Liver (tissue), 3 donors: Measurements from ENCODE around the gene PRDM5.

Experiments used
- EGR1 ChIP-seq, 2 donors: IDR thresholded peaks; 2 replicates each; pipeline ENCODE4 v1.6.1; 2016 to 2018; ENCODE audit warnings: antibody characterized with exemption in 2 of 2, low read depth in 2 of 2
- FOXA1 ChIP-seq: IDR thresholded peaks from 2 replicates; pipeline ENCODE4 v1.6.1; 2016; ENCODE audit warnings: antibody characterized with exemption
- GABPA ChIP-seq, 2 donors: IDR thresholded peaks in 1 of 2; conservative IDR thresholded peaks in 1 of 2; 2 replicates each; pipeline ENCODE4 v1.6.1; 2016; ENCODE audit warnings: antibody characterized with exemption in 2 of 2, mild to moderate bottlenecking in 1 of 2, moderate library complexity in 1 of 2
- HNF4A ChIP-seq, 2 donors: conservative IDR thresholded peaks; 2 replicates each; pipeline ENCODE4 v1.6.1; 2016; ENCODE audit warnings: antibody characterized with exemption in 2 of 2, mild to moderate bottlenecking in 2 of 2
- JUND ChIP-seq, 2 donors: IDR thresholded peaks; 2 replicates each; pipeline ENCODE4 v1.6.1; 2016; ENCODE audit warnings: antibody characterized with exemption in 2 of 2
- RAD21 ChIP-seq, 2 donors: IDR thresholded peaks; 2 replicates each; pipeline ENCODE4 v1.6.1; 2016; ENCODE audit warnings: antibody characterized with exemption in 2 of 2, mild to moderate bottlenecking in 2 of 2
- TAF1 ChIP-seq: conservative IDR thresholded peaks from 2 replicates; pipeline ENCODE4 v1.6.1; 2016; ENCODE audit warnings: antibody characterized with exemption, mild to moderate bottlenecking
- YY1 ChIP-seq: IDR thresholded peaks from 2 replicates; pipeline ENCODE4 v1.6.1; 2016; ENCODE audit warnings: antibody characterized with exemption, mild to moderate bottlenecking
- TF ChIP-seq, protein P1 (sequence below): fragments of 150-350 bp; IDR thresholded peaks from 2 replicates; pipeline ENCODE4 v1.5.1; 2017; ENCODE audit warnings: improper control_type of control experiment, low read depth, low read length; ENCODE audit not compliant: missing input control
- TF ChIP-seq, protein P2 (sequence below): IDR thresholded peaks from 2 replicates; pipeline ENCODE4 v1.6.1; 2016; ENCODE audit warnings: antibody characterized with exemption, mild to moderate bottlenecking
- TF ChIP-seq, protein P3 (sequence below): IDR thresholded peaks from 2 replicates; pipeline ENCODE4 v1.6.1; 2016; ENCODE audit warnings: antibody characterized with exemption
- TF ChIP-seq, protein P4 (sequence below): IDR thresholded peaks from 2 replicates; pipeline ENCODE4 v1.6.1; 2016; ENCODE audit warnings: antibody characterized with exemption
- TF ChIP-seq, protein P5 (sequence below): IDR thresholded peaks from 2 replicates; pipeline ENCODE4 v1.6.1; 2016; ENCODE audit warnings: antibody characterized with exemption
- donor health status: healthy.
- donor health status: healthy.

DNA sequence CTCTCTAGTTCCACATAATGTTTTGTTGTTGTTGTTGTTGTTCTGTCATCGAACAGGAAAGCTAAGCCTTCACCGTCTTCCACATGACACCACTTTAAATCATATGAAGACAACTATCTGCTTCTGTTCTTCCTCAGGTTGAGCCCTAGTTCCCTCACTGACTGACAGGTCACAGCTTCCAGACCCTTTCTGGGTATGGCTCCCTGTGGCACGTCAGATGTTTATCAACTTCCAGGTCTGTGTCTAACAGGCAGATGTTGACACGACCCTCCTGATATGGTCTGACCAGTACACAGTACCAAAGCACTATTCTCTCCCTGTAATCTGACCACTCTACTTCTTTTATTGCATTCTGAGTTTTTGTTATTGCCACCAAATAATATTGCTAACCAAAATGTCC, 51.4 kb downstream of the PRDM5 start:
- TF ChIP-seq, protein P1, sequence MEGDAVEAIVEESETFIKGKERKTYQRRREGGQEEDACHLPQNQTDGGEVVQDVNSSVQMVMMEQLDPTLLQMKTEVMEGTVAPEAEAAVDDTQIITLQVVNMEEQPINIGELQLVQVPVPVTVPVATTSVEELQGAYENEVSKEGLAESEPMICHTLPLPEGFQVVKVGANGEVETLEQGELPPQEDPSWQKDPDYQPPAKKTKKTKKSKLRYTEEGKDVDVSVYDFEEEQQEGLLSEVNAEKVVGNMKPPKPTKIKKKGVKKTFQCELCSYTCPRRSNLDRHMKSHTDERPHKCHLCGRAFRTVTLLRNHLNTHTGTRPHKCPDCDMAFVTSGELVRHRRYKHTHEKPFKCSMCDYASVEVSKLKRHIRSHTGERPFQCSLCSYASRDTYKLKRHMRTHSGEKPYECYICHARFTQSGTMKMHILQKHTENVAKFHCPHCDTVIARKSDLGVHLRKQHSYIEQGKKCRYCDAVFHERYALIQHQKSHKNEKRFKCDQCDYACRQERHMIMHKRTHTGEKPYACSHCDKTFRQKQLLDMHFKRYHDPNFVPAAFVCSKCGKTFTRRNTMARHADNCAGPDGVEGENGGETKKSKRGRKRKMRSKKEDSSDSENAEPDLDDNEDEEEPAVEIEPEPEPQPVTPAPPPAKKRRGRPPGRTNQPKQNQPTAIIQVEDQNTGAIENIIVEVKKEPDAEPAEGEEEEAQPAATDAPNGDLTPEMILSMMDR: no peak
- no peak for TF ChIP-seq RAD21 (IDR thresholded peaks at IDR 0.05)
- TF ChIP-seq, protein P2, sequence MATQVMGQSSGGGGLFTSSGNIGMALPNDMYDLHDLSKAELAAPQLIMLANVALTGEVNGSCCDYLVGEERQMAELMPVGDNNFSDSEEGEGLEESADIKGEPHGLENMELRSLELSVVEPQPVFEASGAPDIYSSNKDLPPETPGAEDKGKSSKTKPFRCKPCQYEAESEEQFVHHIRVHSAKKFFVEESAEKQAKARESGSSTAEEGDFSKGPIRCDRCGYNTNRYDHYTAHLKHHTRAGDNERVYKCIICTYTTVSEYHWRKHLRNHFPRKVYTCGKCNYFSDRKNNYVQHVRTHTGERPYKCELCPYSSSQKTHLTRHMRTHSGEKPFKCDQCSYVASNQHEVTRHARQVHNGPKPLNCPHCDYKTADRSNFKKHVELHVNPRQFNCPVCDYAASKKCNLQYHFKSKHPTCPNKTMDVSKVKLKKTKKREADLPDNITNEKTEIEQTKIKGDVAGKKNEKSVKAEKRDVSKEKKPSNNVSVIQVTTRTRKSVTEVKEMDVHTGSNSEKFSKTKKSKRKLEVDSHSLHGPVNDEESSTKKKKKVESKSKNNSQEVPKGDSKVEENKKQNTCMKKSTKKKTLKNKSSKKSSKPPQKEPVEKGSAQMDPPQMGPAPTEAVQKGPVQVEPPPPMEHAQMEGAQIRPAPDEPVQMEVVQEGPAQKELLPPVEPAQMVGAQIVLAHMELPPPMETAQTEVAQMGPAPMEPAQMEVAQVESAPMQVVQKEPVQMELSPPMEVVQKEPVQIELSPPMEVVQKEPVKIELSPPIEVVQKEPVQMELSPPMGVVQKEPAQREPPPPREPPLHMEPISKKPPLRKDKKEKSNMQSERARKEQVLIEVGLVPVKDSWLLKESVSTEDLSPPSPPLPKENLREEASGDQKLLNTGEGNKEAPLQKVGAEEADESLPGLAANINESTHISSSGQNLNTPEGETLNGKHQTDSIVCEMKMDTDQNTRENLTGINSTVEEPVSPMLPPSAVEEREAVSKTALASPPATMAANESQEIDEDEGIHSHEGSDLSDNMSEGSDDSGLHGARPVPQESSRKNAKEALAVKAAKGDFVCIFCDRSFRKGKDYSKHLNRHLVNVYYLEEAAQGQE: no peak
- no peak for TF ChIP-seq JUND (IDR thresholded peaks at IDR 0.05)
- TF ChIP-seq EGR1 (IDR thresholded peaks at IDR 0.05; ENCODE audit: low read depth in 2 of 2): no peak
- no peak for TF ChIP-seq YY1
- no peak for TF ChIP-seq FOXA1
- TF ChIP-seq, protein P3, sequence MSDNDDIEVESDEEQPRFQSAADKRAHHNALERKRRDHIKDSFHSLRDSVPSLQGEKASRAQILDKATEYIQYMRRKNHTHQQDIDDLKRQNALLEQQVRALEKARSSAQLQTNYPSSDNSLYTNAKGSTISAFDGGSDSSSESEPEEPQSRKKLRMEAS: no peak
- TF ChIP-seq, protein P4, sequence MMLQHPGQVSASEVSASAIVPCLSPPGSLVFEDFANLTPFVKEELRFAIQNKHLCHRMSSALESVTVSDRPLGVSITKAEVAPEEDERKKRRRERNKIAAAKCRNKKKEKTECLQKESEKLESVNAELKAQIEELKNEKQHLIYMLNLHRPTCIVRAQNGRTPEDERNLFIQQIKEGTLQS: no peak
- no peak for TF ChIP-seq HNF4A (conservative IDR thresholded peaks at IDR 0.05)
- no peak for TF ChIP-seq GABPA (IDR thresholded peaks at IDR 0.05 in 1 of 2, conservative IDR thresholded peaks at IDR 0.05 in 1 of 2)
- TF ChIP-seq TAF1: no peak
- TF ChIP-seq, protein P5, sequence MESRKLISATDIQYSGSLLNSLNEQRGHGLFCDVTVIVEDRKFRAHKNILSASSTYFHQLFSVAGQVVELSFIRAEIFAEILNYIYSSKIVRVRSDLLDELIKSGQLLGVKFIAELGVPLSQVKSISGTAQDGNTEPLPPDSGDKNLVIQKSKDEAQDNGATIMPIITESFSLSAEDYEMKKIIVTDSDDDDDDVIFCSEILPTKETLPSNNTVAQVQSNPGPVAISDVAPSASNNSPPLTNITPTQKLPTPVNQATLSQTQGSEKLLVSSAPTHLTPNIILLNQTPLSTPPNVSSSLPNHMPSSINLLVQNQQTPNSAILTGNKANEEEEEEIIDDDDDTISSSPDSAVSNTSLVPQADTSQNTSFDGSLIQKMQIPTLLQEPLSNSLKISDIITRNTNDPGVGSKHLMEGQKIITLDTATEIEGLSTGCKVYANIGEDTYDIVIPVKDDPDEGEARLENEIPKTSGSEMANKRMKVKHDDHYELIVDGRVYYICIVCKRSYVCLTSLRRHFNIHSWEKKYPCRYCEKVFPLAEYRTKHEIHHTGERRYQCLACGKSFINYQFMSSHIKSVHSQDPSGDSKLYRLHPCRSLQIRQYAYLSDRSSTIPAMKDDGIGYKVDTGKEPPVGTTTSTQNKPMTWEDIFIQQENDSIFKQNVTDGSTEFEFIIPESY: no peak
